Measurements from ENCODE around the gene WAC. TPM values are rescaled to one million over a fixed set of nuclear protein-coding genes. Genes with fewer than 3 reads are reported as not detected.

Gene WAC
- total RNA-seq, 4 donors from 2014 or later = 107 to 117 (median 113) TPM

- DNase-seq (ENCODE audit: low spot score) (no peak), ATAC-seq (ENCODE audit: low FRiP score) (no peak)
- TF ChIP-seq CTCF (IDR thresholded peaks at IDR 0.05) = no peak
These were observed 23.2 kb downstream of the WAC start for GRCh38 chr10:28556142-28556541.

- ATAC-seq (ENCODE audit: low FRiP score) (no peak), DNase-seq (ENCODE audit: low spot score) (no peak)
- TF ChIP-seq CTCF (IDR thresholded peaks at IDR 0.05) = no peak
These were observed 25.3 kb downstream of the WAC start for GRCh38 chr10:28558186-28558585.

GRCh38 chr10:28558923-28559508 lies 26.1 kb downstream of the WAC start:
- TF ChIP-seq CTCF (IDR thresholded peaks at IDR 0.05) = no peak
- DNase-seq (ENCODE audit: low spot score) (no peak), ATAC-seq (ENCODE audit: low FRiP score) (no peak)

GRCh38 chr10:28559618-28560017 lies 26.7 kb downstream of the WAC start:
- TF ChIP-seq CTCF (IDR thresholded peaks at IDR 0.05) = no peak
- DNase-seq (ENCODE audit: low spot score) (no peak), ATAC-seq (ENCODE audit: low FRiP score) (no peak)

GRCh38 chr10:28560617-28561016 lies 27.7 kb downstream of the WAC start:
- TF ChIP-seq CTCF (IDR thresholded peaks at IDR 0.05) = no peak
- ATAC-seq (ENCODE audit: low FRiP score) = no peak

GRCh38 chr10:28561531-28561930 lies 28.6 kb downstream of the WAC start:
- DNase-seq (ENCODE audit: low spot score) = no peak
- TF ChIP-seq CTCF (IDR thresholded peaks at IDR 0.05) = no peak
- no peak for ATAC-seq (ENCODE audit: low FRiP score)

More at GRCh38 chr10:28560617-28561016, 27.7 kb downstream of the WAC start:
- no peak for DNase-seq (ENCODE audit: low spot score)

GRCh38 chr10:28564905-28565304 lies 32.0 kb downstream of the WAC start:
- DNase-seq (ENCODE audit: low spot score) (no peak), ATAC-seq (ENCODE audit: low FRiP score) (no peak)
- no peak for TF ChIP-seq CTCF (IDR thresholded peaks at IDR 0.05)
